Measurements from ENCODE around the gene CFDP1. TPM values are rescaled to one million over a fixed set of nuclear protein-coding genes. Genes with fewer than 3 reads are reported as not detected.

CFDP1 gene
- total RNA-seq, 2 donors from 2014 or later = 88.7 to 117 TPM

- Mint-ChIP-seq H3K27me3 (ENCODE audit: insufficient read depth) (no peaks in the 10 kb centered on the region), H3K9me3 (no peaks in the 10 kb centered on the region), H3K4me3 (no peak overlapping the region), H3K27ac (no peak overlapping the region), H3K4me1 (peaks cover 17% of the 10 kb centered on the region), H3K36me3 (ENCODE audit: low read depth) (peaks cover 3% of the 10 kb centered on the region)
- WGBS, 2 experiments (ENCODE audit: insufficient coverage in 1 of 2, insufficient read length in 1 of 2) = 85 to 87% methylated on average over 6 to 10 of the region's 10 CpGs
- H3K27me3 ChIP-seq (ENCODE audit: control insufficient read depth, insufficient read depth, low read length, poor library complexity, severe bottlenecking) = no peaks in the 10 kb centered on the region
- H3K27ac ChIP-seq (ENCODE audit: low read depth, low read length) = no peak overlapping the region
- no peak overlapping the region for H3K4me3 ChIP-seq (ENCODE audit: low read length)
- no peak overlapping the region for H3K9ac ChIP-seq (ENCODE audit: extremely low read depth, low read length, poor library complexity, severe bottlenecking)
- no peaks in the 10 kb centered on the region for H3K9me3 ChIP-seq (ENCODE audit: control insufficient read depth, low read length)
- DNase-seq = peak; percentile 76
- no peak for TF ChIP-seq CTCF (conservative IDR thresholded peaks at IDR 0.05)
- no peaks in the 10 kb centered on the region for H3K36me3 ChIP-seq (ENCODE audit: control insufficient read depth, insufficient read depth, low read length)
- H3K4me1 ChIP-seq (ENCODE audit: control insufficient read depth, insufficient read depth, low read length) = peaks cover 7% of the 10 kb centered on the region
Observed at GRCh38 chr16:75267631-75268264, 165.6 kb downstream of the CFDP1 start.

- no peaks in the 10 kb centered on the region for H3K9me3 Mint-ChIP-seq
- no peak for TF ChIP-seq CTCF (conservative IDR thresholded peaks at IDR 0.05)
- H3K27ac Mint-ChIP-seq = peak overlapping the region; percentile 88
Observed at GRCh38 chr16:75266738-75267630, 166.3 kb downstream of the CFDP1 start.

GRCh38 chr16:75265911-75266701 is 167.2 kb downstream of the CFDP1 start:
- H3K4me3 Mint-ChIP-seq = peak overlapping the region; percentile 73
- no peaks in the 10 kb centered on the region for H3K9me3 ChIP-seq (ENCODE audit: control insufficient read depth, low read length)

More at GRCh38 chr16:75266738-75267630, 166.3 kb downstream of the CFDP1 start:
- 88 to 93% methylated on average over 4 to 27 of the region's 27 CpGs for WGBS, 2 experiments (ENCODE audit: insufficient coverage in 1 of 2, insufficient read length in 1 of 2)
- no peak overlapping the region for H3K4me3 ChIP-seq (ENCODE audit: low read length)
- no peak for DNase-seq
- Mint-ChIP-seq H3K27me3 (ENCODE audit: insufficient read depth) (no peaks in the 10 kb centered on the region), H3K4me1 (peaks cover 19% of the 10 kb centered on the region), H3K4me3 (peak overlapping the region; percentile 73), H3K36me3 (ENCODE audit: low read depth) (peaks cover 3% of the 10 kb centered on the region)
- no peak overlapping the region for H3K9ac ChIP-seq (ENCODE audit: extremely low read depth, low read length, poor library complexity, severe bottlenecking)
- no peaks in the 10 kb centered on the region for H3K9me3 ChIP-seq (ENCODE audit: control insufficient read depth, low read length)
- H3K4me1 ChIP-seq (ENCODE audit: control insufficient read depth, insufficient read depth, low read length) = peaks cover 7% of the 10 kb centered on the region
- no peak overlapping the region for H3K27ac ChIP-seq (ENCODE audit: low read depth, low read length)
- H3K27me3 ChIP-seq (ENCODE audit: control insufficient read depth, insufficient read depth, low read length, poor library complexity, severe bottlenecking) = no peaks in the 10 kb centered on the region
- H3K36me3 ChIP-seq (ENCODE audit: control insufficient read depth, insufficient read depth, low read length) = no peaks in the 10 kb centered on the region

More at GRCh38 chr16:75265911-75266701, 167.2 kb downstream of the CFDP1 start:
- H3K27ac ChIP-seq (ENCODE audit: low read depth, low read length) = no peak overlapping the region
- no peaks in the 10 kb centered on the region for H3K9me3 Mint-ChIP-seq
- H3K27me3 Mint-ChIP-seq (ENCODE audit: insufficient read depth) = no peaks in the 10 kb centered on the region
- peak overlapping the region; percentile 88 for H3K27ac Mint-ChIP-seq
- no peaks in the 10 kb centered on the region for H3K27me3 ChIP-seq (ENCODE audit: control insufficient read depth, insufficient read depth, low read length, poor library complexity, severe bottlenecking)
- peaks cover 3% of the 10 kb centered on the region for H3K36me3 Mint-ChIP-seq (ENCODE audit: low read depth)
- no peak for TF ChIP-seq CTCF (conservative IDR thresholded peaks at IDR 0.05)
- peak overlapping the region; percentile 32 for H3K9ac ChIP-seq (ENCODE audit: extremely low read depth, low read length, poor library complexity, severe bottlenecking)
- H3K36me3 ChIP-seq (ENCODE audit: control insufficient read depth, insufficient read depth, low read length) = no peaks in the 10 kb centered on the region
- peak overlapping the region; percentile 89 for H3K4me3 ChIP-seq (ENCODE audit: low read length)
- 12 to 15% methylated on average over 21 to 62 of the region's 62 CpGs for WGBS, 2 experiments (ENCODE audit: insufficient coverage in 1 of 2, insufficient read length in 1 of 2)
- DNase-seq = peak; percentile 96
- H3K4me1 ChIP-seq (ENCODE audit: control insufficient read depth, insufficient read depth, low read length) = peaks cover 13% of the 10 kb centered on the region
- H3K4me1 Mint-ChIP-seq = peaks cover 26% of the 10 kb centered on the region

All from endodermal cell (in vitro differentiated cells).